K562 (cell line): ENCODE results near the gene DLAT. TPM values are rescaled to one million over a fixed set of nuclear protein-coding genes. Genes with fewer than 3 reads are reported as not detected.

Experiments
- CREB1 ChIP-seq, 2 experiments: sonication (generic) in 1 of 2; formaldehyde crosslinking in 1 of 2; IDR thresholded peaks; 2 replicates each; pipeline versions ENCODE4 v1.6.1 to v1.8.0; 2012 to 2022; ENCODE audit warnings: inconsistent platforms in 1 of 2, mild to moderate bottlenecking in 1 of 2, missing genetic modification reagents in 1 of 2, moderate library complexity in 1 of 2
- ETV5 ChIP-seq: sonication (generic); formaldehyde crosslinking; IDR thresholded peaks from 2 replicates; pipeline ENCODE4 v1.4.0; 2020; ENCODE audit warnings: low read depth, mild to moderate bottlenecking, missing genetic modification reagents
- EWSR1 ChIP-seq: fragments of 450-650 bp; IDR thresholded peaks from 2 replicates; pipeline ENCODE4 v1.6.1; 2018; ENCODE audit warnings: borderline replicate concordance, mild to moderate bottlenecking, low read depth, moderate library complexity; ENCODE audit not compliant: partially characterized antibody
- KLF16 ChIP-seq: IDR thresholded peaks from 2 replicates; pipeline ENCODE4 v1.6.1; 2016; ENCODE audit warnings: antibody characterized with exemption
- OTX1 ChIP-seq: fragments of 450-650 bp; formaldehyde crosslinking; IDR thresholded peaks from 2 replicates; pipeline ENCODE4 v1.4.0; 2022; ENCODE audit warnings: mild to moderate bottlenecking
- RBM25 ChIP-seq: fragments of 200-400 bp; formaldehyde crosslinking; IDR thresholded peaks from 2 replicates; pipeline ENCODE4 v1.6.1; 2018; ENCODE audit warnings: low read length, low read depth, moderate library complexity; ENCODE audit not compliant: severe bottlenecking
- ZNF23 ChIP-seq: fragments of 250-450 bp; sonication (Bioruptor Pico); IDR thresholded peaks from 2 replicates; pipeline ENCODE4 v1.4.0; 2020; ENCODE audit warnings: mild to moderate bottlenecking
- ZNF354B ChIP-seq: fragments of 250-450 bp; sonication (Bioruptor Pico); IDR thresholded peaks from 2 replicates; pipeline ENCODE4 v1.4.0; 2020
- ZNF384 ChIP-seq: IDR thresholded peaks from 2 replicates; pipeline ENCODE4 v1.6.1; 2012; ENCODE audit warnings: low read depth, low read length, improper control_type of control experiment
- ZNF507 ChIP-seq: conservative IDR thresholded peaks from 2 replicates; pipeline ENCODE4 v1.6.1; 2017; ENCODE audit warnings: missing genetic modification characterization, missing compliant biosample characterization
- polyA plus RNA-seq, 8 experiments: library from polyadenylated mRNA; depleted of rRNA in 4 of 8; stranded (reverse) in 5 of 8; unstranded in 3 of 8; fragments of >200 nt; fragmentation: Nextera tagmentation in 2 of 8; fragmentation: Illumina TruSeq in 1 of 8; extraction: Ambion mirVana in 2 of 8; extraction: Trizol in 1 of 8; gene quantifications; 2 replicates each; pipeline versions ENCODE4 v1.2.1 to v1.2.3, GENCODE V29; 2011 to 2014; ENCODE audit warnings: inconsistent platforms in 1 of 8, missing spikeins in 1 of 8
- total RNA-seq, 7 experiments: library from RNA; depleted of rRNA in 6 of 7; stranded (reverse); fragments of >200 nt in 6 of 7; fragmentation: Illumina TruSeq in 2 of 7; extraction: Trizol in 2 of 7; gene quantifications; 2 replicates each; pipeline versions ENCODE4 v1.2.1 to v1.2.3, GENCODE V29; 2011 to 2021; ENCODE audit warnings: low replicate concordance in 1 of 7
- TF ChIP-seq, protein P1 (sequence below), 2 experiments: fragments of 450-650 bp in 1 of 2; sonication (generic) in 1 of 2; formaldehyde crosslinking in 1 of 2; IDR thresholded peaks; 2 replicates each; pipeline versions ENCODE4 v1.7.1 to v1.9.0; 2016 to 2022; ENCODE audit warnings: inconsistent platforms in 1 of 2, mild to moderate bottlenecking in 1 of 2, missing genetic modification reagents in 1 of 2
- TF ChIP-seq, protein P2 (sequence below): fragments of 450-650 bp; formaldehyde crosslinking; IDR thresholded peaks from 2 replicates; pipeline ENCODE4 v1.4.0; 2022; ENCODE audit warnings: missing genetic modification characterization
- TF ChIP-seq, protein P3 (sequence below): sonication (generic); formaldehyde crosslinking; IDR thresholded peaks from 2 replicates; pipeline ENCODE4 v1.9.0; 2022; ENCODE audit warnings: mild to moderate bottlenecking, missing genetic modification reagents
- TF ChIP-seq, protein P4 (sequence below): fragments of 450-650 bp; conservative IDR thresholded peaks from 2 replicates; pipeline ENCODE4 v1.6.1; 2016; ENCODE audit warnings: missing genetic modification characterization, low read depth, mild to moderate bottlenecking, missing compliant biosample characterization, moderate library complexity

Gene DLAT
- total and polyA plus RNA-seq, 9 of the 15 experiments (the other 6 are each of a cell fraction or from before 2014, with no cell fraction given): 41.7 to 152 (median 105) TPM

DNA sequence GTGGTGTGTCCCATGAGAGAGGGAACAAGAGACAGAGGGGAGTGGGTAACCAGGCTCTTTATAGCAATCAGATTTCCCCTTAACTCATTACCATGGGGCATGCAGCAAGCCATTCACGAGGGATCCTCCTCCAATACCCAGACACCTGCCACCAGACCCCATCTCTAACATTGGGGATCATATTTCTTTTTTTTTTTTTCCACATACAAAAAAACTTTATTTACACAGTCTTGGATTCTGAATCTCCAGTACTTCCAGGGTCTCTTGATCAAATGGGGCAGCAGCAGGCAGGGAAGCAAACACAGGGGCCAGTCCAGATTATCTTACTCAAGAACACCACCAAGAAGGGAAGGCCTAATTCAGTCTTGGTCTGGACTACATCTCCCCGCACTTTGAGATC, 4.3 kb downstream of the DLAT start (continued):
- TF ChIP-seq, protein P1, sequence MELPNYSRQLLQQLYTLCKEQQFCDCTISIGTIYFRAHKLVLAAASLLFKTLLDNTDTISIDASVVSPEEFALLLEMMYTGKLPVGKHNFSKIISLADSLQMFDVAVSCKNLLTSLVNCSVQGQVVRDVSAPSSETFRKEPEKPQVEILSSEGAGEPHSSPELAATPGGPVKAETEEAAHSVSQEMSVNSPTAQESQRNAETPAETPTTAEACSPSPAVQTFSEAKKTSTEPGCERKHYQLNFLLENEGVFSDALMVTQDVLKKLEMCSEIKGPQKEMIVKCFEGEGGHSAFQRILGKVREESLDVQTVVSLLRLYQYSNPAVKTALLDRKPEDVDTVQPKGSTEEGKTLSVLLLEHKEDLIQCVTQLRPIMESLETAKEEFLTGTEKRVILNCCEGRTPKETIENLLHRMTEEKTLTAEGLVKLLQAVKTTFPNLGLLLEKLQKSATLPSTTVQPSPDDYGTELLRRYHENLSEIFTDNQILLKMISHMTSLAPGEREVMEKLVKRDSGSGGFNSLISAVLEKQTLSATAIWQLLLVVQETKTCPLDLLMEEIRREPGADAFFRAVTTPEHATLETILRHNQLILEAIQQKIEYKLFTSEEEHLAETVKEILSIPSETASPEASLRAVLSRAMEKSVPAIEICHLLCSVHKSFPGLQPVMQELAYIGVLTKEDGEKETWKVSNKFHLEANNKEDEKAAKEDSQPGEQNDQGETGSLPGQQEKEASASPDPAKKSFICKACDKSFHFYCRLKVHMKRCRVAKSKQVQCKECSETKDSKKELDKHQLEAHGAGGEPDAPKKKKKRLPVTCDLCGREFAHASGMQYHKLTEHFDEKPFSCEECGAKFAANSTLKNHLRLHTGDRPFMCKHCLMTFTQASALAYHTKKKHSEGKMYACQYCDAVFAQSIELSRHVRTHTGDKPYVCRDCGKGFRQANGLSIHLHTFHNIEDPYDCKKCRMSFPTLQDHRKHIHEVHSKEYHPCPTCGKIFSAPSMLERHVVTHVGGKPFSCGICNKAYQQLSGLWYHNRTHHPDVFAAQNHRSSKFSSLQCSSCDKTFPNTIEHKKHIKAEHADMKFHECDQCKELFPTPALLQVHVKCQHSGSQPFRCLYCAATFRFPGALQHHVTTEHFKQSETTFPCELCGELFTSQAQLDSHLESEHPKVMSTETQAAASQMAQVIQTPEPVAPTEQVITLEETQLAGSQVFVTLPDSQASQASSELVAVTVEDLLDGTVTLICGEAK (IDR thresholded peaks at IDR 0.05): peak; percentile 84
- TF ChIP-seq, protein P1 (CRISPR knock-in tag; IDR thresholded peaks at IDR 0.05): peak; percentile 84
- TF ChIP-seq, protein P2, sequence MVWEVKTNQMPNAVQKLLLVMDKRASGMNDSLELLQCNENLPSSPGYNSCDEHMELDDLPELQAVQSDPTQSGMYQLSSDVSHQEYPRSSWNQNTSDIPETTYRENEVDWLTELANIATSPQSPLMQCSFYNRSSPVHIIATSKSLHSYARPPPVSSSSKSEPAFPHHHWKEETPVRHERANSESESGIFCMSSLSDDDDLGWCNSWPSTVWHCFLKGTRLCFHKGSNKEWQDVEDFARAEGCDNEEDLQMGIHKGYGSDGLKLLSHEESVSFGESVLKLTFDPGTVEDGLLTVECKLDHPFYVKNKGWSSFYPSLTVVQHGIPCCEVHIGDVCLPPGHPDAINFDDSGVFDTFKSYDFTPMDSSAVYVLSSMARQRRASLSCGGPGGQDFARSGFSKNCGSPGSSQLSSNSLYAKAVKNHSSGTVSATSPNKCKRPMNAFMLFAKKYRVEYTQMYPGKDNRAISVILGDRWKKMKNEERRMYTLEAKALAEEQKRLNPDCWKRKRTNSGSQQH (CRISPR knock-in tag): no peak
- no peak for TF ChIP-seq EWSR1
- TF ChIP-seq, protein P3, sequence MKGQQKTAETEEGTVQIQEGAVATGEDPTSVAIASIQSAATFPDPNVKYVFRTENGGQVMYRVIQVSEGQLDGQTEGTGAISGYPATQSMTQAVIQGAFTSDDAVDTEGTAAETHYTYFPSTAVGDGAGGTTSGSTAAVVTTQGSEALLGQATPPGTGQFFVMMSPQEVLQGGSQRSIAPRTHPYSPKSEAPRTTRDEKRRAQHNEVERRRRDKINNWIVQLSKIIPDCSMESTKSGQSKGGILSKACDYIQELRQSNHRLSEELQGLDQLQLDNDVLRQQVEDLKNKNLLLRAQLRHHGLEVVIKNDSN (CRISPR knock-in tag): no peak
- TF ChIP-seq ZNF354B (CRISPR knock-in tag): no peak
- no peak for TF ChIP-seq RBM25
- peak; percentile 61; the same call in 1 of the 2 replicates for TF ChIP-seq ZNF384
- TF ChIP-seq OTX1: no peak
- no peak for TF ChIP-seq ZNF23
- TF ChIP-seq CREB1 (IDR thresholded peaks at IDR 0.05): no peak
- TF ChIP-seq CREB1 (CRISPR knock-in tag; IDR thresholded peaks at IDR 0.05): no peak
- no peak for TF ChIP-seq ETV5 (CRISPR knock-in tag)
- TF ChIP-seq, protein P4, sequence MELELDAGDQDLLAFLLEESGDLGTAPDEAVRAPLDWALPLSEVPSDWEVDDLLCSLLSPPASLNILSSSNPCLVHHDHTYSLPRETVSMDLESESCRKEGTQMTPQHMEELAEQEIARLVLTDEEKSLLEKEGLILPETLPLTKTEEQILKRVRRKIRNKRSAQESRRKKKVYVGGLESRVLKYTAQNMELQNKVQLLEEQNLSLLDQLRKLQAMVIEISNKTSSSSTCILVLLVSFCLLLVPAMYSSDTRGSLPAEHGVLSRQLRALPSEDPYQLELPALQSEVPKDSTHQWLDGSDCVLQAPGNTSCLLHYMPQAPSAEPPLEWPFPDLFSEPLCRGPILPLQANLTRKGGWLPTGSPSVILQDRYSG (tag): no peak
- TF ChIP-seq KLF16: no peak
- TF ChIP-seq ZNF507: no peak
